Spleen (tissue), 7 donors: ENCODE results near the gene MT1H.

ENCODE experiments used
- POLR2A ChIP-seq, 3 donors: fragments of 450-650 bp; IDR thresholded peaks; one replicate each; pipeline ENCODE4 v1.5.1; 2017; ENCODE audit warnings: antibody characterized with exemption in 3 of 3, mild to moderate bottlenecking in 1 of 3
- POLR2AphosphoS5 ChIP-seq, 3 donors: sonication (generic); formaldehyde crosslinking; IDR thresholded peaks; one replicate each; pipeline ENCODE4 v1.5.1; 2017; ENCODE audit warnings: antibody characterized with exemption in 3 of 3
- TF ChIP-seq, protein P1 (sequence below), 11 experiments: fragments of 200-600 bp in 7 of 11; fragments of 450-650 bp in 4 of 11; sonication (generic) in 4 of 11; IDR thresholded peaks in 8 of 11; conservative IDR thresholded peaks in 3 of 11; 1 replicate in 7 of 11; 2 replicates in 4 of 11; pipeline versions ENCODE4 v1.4.0 to v1.8.0; 2016 to 2021; ENCODE audit warnings: antibody characterized with exemption in 11 of 11, inconsistent platforms in 4 of 11, mild to moderate bottlenecking in 1 of 11
- donor health status: DM: no; HTN: no; CAD: no; lungs with moderate emphysema.
- donor health status: DM: no; HTN: no; CAD: no.
- donor health status: DM: no; HTN: no; CAD: no.

DNA sequence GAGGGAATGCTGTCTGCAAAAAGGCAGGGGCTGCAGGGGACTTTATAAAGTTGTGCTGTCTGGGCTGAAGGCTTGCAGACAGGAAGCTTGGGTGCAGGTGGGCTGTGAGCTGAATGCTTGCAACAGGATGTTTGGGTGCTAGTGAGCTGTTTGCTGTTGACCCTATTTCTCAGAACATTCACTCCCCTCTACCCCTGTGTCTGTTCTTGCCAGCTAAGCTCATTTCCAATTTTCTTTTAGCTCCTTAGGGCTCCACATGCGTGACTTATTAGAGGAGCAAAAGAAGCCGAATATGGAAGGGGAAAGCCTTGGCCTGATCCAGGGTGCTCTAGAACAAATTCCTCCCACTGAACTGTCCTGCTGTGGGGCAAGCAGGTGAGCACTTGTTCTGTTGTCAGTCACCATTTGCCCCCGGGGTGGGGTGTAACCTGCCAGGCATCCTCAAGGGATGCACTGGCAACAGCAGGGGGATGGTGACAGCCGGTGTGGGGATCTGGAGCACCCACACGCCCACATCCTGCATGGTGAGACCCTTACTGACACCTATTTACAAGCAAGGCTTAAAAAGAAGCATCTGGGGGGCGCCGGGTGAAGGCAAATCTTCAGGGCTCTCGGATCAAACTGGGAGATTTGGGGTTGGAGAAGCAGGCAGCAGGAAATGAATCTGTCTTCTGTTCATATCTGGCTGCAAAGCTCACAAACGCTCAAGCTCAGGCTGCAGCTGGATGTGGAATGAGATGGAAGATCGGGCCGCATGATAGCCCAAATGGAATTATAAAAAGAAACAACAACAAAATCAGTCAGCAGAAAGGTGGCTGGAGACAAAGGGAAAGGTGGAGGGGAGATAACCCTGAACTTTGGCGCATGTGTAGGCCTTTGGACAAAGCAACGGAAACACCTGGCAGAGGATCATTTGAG lies 39.2 kb downstream of the MT1H start:
- no peak for TF ChIP-seq POLR2A (IDR thresholded peaks at IDR 0.05)
- TF ChIP-seq, protein P1, sequence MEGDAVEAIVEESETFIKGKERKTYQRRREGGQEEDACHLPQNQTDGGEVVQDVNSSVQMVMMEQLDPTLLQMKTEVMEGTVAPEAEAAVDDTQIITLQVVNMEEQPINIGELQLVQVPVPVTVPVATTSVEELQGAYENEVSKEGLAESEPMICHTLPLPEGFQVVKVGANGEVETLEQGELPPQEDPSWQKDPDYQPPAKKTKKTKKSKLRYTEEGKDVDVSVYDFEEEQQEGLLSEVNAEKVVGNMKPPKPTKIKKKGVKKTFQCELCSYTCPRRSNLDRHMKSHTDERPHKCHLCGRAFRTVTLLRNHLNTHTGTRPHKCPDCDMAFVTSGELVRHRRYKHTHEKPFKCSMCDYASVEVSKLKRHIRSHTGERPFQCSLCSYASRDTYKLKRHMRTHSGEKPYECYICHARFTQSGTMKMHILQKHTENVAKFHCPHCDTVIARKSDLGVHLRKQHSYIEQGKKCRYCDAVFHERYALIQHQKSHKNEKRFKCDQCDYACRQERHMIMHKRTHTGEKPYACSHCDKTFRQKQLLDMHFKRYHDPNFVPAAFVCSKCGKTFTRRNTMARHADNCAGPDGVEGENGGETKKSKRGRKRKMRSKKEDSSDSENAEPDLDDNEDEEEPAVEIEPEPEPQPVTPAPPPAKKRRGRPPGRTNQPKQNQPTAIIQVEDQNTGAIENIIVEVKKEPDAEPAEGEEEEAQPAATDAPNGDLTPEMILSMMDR (IDR thresholded peaks at IDR 0.05 in 8 of 11, conservative IDR thresholded peaks at IDR 0.05 in 3 of 11) = no peak
- TF ChIP-seq POLR2AphosphoS5 (IDR thresholded peaks at IDR 0.05) = no peak
